NCI-H2227 (cell line): Measurements from ENCODE around the gene DCBLD2.

ENCODE experiments used
- DNase-seq: peaks from one replicate; lab custom pipeline; 2025; ENCODE audit not compliant: unreplicated experiment; lab: John Stamatoyannopoulos, UW

DCBLD2 gene, protein sequence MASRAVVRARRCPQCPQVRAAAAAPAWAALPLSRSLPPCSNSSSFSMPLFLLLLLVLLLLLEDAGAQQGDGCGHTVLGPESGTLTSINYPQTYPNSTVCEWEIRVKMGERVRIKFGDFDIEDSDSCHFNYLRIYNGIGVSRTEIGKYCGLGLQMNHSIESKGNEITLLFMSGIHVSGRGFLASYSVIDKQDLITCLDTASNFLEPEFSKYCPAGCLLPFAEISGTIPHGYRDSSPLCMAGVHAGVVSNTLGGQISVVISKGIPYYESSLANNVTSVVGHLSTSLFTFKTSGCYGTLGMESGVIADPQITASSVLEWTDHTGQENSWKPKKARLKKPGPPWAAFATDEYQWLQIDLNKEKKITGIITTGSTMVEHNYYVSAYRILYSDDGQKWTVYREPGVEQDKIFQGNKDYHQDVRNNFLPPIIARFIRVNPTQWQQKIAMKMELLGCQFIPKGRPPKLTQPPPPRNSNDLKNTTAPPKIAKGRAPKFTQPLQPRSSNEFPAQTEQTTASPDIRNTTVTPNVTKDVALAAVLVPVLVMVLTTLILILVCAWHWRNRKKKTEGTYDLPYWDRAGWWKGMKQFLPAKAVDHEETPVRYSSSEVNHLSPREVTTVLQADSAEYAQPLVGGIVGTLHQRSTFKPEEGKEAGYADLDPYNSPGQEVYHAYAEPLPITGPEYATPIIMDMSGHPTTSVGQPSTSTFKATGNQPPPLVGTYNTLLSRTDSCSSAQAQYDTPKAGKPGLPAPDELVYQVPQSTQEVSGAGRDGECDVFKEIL

DNA sequence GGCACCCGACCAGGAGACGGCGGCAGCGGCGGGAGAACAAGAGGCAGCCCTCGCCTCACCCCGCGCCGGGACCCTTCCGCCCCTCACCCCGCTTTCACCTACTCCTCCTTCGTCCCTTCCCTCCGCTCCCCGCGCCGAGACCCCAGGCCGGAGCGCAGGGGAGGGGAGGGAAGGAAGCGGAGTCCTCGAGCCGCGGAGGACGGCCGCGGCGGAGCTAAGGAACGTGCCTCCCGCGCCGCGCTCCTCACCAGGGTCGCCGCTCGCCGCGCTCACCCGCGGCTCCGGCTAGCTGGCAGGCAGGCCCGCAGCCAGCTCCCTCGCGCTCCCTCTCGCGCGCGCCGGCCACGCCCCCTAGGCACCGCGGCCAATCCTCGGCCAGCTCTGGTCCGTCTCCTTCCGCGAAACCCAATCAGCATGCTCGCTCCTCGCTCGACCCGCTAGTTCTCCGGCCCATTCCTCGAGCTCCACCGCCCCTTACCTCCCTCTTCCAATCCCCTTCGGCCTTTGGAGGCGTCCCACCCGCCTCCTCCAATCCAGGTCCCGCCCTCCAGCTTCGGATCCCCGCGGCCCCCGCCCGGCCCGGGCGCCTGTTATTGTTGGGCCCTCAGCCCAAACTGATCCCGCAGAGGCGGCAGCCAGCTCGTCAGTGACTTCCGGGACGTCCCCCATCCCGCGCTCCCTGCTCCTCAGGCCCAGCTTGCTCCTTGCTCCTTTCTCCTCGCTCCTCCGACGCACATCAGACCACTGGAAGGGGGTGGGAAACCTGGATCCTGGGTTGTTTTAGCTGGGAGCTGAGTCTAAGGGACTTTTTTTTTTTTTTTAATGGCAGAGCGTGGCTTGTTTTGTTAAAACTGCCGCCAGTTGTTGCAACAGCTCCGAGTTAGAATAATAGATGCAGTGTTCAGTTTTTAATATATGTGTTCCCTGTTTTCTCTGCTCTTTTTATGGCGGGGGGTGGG lies at the start of gene DCBLD2:
TSS of gene DCBLD2 (minus strand) at position 304 of the 959 bp plus-strand sequence. CDS start 369 bp downstream, outside the sequence.
- DNase-seq: peak; percentile 97

DNA sequence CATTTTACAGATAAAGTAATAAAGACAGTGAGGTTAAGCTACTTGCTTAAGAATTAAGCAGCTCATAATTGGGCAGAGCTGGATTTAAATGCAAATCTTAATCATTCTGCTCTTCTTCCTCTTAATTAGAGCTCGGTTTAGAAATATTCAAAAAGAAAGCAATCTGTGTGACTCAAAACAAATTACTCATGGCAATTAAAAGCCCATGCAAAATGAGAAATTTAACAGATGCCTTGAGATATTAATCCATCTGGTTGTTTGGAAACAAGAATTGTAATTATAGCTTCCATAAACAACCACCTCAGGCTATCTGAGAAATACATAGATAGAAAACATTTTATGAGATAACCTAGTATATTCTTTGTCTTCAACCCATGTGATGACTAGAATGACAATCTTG lies 44.2 kb upstream of the DCBLD2 start:
- DNase-seq: no peak

DNA sequence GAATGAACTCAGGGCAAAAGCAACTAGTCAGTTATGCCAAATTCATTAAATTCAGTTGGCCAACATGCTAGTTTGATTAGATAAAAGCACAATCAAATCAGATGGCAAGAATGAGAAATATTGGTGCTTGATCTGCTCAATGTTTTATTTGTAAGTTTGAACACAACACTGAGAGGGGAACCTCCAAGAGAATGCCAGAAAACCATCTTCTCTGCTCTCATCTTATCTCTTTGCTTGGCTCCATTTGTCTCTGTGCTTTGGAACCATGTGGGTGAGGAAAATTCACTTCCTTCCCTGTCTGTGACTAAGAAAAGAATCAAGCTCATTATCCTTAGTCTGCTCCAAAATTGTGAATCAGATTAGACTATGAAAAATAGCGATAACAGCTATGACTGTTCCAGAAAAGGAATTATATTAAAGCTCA lies 43.6 kb upstream of the DCBLD2 start:
- DNase-seq: no peak

DNA sequence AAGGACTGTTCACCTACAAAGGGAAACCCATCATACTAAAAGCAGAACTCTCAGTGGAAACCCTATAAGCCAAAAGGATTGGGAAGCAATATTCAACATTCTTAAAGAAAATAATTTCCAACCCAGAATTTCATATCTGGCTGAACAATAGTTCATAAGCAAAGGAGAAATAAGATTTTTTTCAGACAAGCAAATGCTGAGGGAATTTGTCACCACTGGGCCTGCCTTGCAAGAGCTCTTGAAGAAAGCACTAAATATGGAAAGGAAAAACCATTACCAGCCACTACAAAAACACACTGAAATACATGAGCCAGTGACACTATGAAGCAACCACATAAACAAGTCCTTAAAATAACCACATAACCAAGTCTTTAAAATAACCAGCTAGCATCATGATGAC lies 28.9 kb upstream of the DCBLD2 start:
- DNase-seq: no peak

DNA sequence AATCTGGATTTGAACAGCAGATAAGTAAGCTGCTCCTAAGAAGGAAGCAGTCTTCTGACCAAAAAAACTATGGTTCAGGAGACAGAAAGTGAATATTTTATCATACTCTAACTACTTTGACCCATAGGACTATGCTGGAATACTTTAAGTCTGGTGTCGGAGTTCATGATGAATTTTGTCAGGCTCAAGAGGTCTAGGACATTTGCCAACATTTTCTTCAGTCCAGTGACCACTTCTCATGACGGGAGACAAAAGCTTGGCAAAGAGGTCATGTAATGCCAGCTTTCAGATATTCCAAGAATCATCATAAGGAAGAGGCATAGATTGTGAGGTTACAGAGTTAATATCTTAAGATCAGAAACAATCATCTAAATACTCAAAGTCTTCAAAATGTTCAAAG lies 20.5 kb upstream of the DCBLD2 start:
- DNase-seq: no peak

DNA sequence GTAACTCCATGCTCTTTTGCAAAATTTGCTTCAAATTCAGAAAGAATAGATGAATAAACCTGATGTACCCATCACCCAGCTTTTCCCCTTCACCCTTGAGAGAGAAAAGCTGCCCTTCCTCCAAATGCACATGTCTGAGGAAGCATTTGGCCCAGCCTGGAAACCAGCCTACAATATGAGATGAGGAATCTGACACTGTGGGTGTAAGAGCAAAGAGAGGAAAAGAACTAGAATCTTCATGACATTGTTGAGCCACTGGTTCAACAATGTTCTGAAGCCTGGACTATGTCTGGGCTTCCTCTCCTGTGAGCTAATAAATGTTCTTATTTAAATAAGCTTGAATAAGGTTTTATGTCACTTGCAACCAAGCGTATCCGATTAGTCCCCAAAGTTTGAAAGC lies 18.7 kb upstream of the DCBLD2 start:
- DNase-seq: no peak

DNA sequence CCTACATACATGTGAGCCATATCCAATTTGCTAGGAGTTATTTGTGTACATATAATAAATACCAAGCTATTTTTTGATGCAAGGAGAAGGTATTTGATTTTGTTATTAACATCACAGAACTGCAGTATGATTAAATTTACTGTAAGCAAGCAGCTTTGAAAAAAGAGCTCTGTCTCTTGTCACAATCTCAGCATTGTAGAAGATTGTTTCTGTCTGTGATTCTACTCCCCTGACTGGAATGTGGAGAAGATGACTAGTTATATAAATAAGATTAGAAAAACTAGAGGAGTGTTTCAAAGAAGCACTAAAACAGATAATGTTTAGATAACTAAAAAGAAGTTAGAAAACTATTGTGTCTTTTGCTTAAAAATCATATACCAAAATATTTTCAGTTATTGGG lies 17.1 kb upstream of the DCBLD2 start:
- DNase-seq: no peak

DNA sequence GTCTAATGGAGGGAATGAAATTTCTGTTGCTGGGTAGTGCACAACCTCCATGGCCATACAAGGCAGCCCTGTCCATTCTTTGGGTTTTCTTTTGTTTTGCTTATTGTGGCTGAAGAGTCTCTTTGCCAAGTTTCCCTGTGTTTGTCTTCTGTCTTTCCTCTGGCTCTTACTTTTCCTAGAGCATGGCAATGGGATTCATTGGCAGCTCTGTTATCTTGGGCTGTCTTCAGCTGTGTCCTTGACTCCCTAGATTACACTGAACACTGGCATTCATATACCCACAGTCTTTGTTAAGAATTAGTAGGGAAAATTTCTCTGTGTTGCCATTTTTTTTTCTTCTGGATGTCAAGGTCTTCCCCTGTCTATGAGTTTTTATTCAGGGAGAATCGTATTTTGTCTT lies 16.1 kb upstream of the DCBLD2 start:
- DNase-seq: no peak

DNA sequence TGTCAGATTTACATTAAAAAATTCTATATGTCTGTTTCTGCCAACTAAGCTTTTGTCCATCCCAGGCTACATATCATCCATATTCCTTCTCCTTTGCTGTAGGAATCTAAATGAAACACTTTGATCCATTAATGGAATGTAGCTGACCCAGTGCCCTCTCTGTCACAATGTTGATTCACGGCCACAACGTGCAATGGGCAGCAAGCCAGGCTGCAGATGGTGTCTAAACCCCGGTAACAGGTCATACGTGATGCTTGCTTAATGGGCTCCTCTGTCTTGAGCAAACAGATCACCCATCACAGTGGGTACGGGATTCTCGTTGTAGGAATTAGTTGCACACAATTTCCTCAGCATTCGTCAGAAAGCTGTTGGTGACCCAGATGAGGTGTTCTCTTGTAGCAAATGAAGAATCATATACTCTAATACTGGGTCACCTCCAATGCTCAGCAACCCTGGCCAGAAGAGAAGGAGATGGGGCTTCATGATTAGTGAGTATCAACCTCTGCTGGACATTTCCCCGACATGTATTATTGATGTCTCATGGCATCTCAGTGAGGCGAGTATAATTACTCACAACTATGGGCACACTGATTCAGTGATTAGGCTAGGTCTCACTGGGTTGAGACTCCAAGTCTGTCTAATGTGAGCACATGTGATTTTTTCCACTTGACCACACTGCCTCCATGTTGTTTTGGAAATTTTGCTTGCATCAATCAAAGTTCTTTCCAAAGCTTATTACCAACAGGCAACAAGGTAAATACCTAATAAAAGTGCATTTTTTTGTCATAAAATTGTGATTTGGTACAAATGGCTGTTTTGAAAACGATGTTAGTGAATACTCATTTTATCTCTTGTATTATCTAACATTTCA lies 12.9 kb upstream of the DCBLD2 start:
- peak; percentile 20 for DNase-seq

DNA sequence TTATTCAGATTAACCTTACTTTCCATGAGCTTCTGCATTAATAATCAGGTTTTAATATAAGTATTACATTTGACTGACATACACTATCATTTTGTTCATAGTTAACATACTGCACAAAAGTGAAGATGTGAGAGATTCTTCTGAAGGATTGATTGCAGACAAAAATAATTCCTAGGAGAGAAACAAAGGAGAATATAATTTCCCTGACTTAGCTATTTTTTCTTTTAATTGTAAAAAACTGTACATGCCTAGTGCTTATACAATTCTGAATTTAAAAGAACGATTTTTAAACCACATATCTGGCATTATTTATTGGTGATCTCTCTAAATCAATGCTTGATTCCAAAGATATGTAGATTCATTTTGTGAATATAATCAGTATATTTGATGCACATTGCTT lies 11.0 kb upstream of the DCBLD2 start:
- no peak for DNase-seq

DNA sequence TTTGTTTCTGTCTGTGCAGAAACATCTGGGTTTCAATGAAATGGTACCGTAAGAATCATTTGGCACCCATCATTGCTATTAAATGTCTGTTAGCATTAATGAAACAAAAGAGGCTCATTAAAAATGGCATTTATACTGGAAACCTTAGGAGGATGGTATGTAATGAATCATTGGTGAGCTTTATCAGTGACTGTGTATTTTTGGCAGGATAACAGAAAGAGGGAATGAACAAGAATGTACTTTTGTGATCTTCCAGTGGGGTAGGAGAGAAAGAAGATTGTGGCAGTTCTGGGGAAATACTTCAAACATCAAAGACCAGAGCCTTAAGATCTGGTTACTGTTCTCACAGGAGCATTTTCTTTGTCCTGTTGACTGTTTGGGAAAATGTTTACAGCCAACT lies 4.7 kb upstream of the DCBLD2 start:
- no peak for DNase-seq

DNA sequence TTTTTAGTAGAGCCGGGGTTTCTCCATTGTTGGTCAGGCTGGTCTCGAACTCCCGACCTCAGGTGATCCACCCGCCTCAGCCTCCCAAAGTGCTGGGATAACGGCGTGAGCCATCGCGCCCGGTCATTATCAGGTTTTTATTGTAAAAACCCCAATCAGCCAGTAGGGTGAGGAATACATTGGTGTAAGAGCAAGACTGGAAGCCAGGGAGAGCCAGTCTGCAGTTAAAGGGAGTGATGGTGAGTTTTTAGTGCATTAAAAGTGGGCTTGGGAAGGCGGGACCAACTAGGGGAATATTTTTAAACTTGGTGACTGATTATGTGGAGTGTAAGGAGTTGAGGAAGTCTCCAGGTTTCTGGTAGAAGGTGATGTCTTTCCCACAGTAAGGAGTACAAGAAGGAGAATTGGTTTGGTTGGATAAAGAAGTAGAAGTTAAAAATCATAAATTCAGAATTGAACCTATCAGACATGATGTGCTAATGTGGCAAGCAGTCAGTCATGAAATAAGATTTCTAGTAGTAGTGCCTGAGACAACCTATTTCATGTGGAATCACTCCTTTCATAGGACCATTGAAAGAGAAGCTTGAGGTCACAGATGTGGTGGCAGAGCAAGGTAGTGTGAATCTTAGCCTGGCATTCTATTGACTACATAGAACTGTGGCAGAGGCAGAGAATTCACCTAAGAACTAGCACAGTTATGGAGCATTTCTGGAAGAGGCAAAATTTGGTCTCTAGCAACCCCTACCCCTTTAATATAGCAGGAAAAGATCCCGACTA lies 2.4 kb upstream of the DCBLD2 start:
- DNase-seq: no peak

DNA sequence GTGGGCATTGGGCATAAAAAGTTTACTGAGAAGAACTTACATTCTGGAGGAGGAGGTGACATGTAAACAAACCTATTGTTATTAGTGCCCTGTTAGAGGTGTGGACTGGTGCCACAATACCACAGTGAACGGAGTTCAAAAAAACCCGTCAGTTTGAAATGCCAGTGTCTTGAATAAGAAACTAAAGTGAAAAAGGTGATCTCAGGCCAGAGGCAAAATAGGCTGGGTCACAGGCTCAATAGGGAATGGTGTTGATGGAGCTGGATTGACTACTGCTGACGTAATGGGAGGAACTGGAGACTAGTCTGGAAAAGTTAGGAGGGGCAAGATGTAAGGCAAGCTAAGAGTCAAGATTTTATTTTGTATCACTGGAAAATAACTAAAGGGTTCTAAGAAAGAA lies 1.6 kb upstream of the DCBLD2 start:
- no peak for DNase-seq

DNA sequence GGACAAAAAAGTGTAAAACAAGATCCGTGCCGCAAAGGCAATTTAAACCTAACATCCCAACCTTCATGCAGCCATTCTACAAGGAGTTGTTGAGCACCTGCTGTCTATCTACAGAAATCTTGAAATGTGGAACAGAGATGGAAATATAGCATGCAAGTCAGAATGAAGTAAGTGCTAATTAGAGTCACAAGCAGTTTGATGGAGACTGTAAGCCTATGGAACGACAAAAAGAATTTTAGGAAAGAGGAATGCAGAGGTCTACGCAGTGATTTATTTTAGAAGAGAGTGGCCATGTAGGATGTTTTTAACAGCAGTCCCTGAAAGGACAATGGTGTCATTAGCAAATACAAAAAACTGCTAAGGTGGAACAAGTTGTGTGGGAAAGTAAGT lies 851 bp upstream of the DCBLD2 start:
- DNase-seq: no peak

DNA sequence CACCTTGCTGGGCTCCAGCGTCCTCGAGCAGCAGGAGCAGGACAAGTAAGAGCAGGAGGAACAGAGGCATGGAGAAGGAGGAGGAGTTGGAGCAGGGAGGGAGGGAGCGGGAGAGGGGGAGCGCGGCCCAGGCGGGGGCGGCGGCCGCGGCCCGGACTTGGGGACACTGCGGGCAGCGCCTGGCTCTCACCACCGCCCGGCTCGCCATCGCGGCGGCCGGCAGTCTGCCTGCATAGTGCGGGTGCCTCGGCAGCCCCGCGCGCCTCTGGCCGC lies 440 bp downstream of the DCBLD2 start:
- DNase-seq: peak; percentile 44

DNA sequence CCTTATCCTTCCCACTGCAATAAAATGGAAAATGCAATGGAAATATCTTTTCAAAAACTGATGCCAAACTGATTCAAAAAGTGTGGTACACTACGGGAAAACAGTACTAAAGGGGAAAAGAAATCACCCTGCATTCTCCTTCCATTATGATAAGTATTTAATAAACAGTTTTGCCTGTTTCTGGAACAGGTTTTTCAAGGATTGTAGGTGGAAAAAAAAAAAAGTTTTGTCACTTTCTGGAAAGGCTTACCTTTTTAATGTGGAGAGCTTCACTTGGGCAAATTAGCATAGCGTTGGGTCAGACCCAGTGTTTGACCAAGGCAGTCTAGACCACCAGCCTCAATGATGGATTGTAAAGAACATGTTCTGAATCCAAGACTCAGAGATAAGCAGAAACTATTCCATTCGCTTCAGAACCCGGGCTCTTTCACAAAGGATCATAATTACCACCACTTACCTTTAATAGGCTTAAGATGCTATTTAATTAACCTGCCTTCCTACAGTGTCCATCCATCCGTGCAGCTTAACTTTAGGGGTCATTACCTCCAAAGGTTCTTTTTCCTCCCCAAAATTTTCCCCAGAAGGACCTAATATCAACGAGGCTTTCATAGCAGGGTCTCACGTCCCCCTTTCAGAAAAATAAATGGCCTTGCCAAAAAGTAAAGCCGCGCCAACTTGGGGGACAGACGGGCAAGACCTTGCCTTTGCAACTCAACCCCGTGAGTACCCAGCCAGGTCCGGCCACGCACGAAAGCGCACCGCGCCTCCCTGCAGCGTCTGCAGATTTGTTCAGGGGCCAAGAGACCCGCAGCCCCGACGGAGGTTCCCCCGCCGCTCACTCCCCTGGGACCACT lies 1.0 kb downstream of the DCBLD2 start:
- no peak for DNase-seq

DNA sequence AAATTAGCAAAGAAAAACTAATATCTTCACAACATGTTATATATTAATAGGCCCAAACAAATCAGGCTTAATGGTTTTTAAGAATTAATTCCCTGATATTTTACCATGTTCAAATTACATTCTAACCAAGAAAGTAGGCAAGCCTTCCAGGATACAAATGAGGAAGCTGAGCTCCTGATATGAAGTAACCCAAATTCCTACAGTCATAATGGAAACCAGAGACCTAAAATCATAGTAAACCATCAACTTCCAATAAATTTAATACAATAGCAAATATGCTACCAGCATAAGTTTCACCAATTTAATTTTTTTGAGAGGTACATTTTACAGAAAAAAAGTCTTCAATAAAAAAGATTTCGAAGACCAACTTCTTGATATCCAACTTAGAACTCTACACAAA lies 3.8 kb downstream of the DCBLD2 start:
- no peak for DNase-seq

DNA sequence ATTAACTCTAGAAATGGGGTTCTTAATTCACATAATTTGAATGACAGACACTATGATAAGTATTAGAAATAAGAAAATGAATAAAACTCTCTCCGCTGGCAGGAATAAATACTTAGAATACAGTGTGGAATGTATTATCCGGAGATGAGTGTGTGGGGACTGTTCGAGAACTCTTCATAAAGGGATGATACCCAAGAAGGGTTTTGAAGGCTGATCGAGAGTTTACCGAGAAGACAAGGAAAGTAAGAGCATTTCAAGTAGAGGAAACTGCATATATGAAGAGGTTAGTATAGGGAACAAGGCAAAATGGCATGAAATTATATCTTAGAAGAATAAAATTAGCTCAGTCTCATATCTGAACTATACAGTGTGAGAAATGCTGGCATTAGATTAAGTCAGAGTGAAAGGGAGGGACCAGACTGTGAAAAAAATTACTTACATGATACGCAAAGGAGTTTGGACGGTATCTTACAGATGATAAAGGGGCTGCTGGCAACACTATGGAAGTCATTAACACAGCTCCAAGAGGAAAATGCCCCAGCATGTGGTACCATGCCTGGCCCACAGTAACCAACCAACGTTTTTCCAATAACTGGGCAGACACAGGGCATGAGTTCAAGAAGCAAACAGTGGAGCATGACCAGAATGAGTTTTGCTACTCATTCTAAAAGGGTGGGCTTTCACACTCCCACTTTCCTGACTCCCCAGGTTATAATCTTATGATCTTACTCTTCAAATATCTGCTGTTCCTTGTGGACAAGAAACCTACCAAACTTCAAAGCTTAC lies 6.5 kb downstream of the DCBLD2 start:
- DNase-seq: no peak
